NCI-H2029 (cell line): ENCODE measurements around the gene KRT27.
"Not testable (repeated sequence)": the region's sequence is repeated elsewhere in the genome, so short reads cannot be mapped to it uniquely, and the experiment has no call there.

Source experiments
- DNase-seq: peaks from one replicate; lab custom pipeline; 2025; lab: John Stamatoyannopoulos, UW

KRT27 gene

GRCh38 chr17:40782450-40782849 lies at the start of gene KRT27:
Gene KRT27, minus strand, starts transcription at chr17:40782550. Its CDS starts 57 bp downstream, at chr17:40782493.
- no peak for DNase-seq

- no peak for DNase-seq
Measured at GRCh38 chr17:40830085-40830776, 47.9 kb upstream of the KRT27 start.

DNA sequence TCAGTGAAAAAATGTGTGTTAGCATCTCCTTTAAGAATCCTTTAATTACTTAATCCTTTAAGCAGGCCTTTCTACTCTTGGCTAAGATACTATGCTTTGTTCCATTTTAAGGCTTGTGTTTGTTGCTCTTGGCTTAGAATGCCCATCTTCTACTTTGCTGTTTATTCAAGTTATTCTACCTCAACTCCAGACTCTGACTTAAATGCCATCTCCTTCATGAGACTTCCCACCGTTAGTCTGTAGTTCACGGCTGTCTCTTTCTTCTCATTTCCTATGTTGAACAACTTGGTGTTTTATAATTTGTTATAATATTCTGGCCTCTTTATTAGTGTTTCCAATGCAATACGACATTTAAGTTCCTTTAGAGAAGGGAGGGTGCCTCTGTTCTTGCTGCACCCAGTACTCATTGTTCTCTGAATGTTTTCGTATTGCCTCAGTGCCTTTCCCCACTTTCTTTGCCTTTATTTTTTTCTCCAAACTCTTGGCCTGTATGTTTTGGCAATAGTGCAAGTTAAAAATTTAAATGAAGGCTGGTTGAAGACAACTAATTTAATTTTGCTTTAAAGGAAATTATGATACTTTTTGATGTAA lies 46.2 kb upstream of the KRT27 start:
- no peak for DNase-seq

- DNase-seq, result no peak
Measured at GRCh38 chr17:40827746-40828453, 45.5 kb upstream of the KRT27 start.

GRCh38 chr17:40825599-40825998 lies 43.2 kb upstream of the KRT27 start:
- no peak for DNase-seq

- DNase-seq, result no peak
Measured at GRCh38 chr17:40824015-40824832, 41.9 kb upstream of the KRT27 start.

DNA sequence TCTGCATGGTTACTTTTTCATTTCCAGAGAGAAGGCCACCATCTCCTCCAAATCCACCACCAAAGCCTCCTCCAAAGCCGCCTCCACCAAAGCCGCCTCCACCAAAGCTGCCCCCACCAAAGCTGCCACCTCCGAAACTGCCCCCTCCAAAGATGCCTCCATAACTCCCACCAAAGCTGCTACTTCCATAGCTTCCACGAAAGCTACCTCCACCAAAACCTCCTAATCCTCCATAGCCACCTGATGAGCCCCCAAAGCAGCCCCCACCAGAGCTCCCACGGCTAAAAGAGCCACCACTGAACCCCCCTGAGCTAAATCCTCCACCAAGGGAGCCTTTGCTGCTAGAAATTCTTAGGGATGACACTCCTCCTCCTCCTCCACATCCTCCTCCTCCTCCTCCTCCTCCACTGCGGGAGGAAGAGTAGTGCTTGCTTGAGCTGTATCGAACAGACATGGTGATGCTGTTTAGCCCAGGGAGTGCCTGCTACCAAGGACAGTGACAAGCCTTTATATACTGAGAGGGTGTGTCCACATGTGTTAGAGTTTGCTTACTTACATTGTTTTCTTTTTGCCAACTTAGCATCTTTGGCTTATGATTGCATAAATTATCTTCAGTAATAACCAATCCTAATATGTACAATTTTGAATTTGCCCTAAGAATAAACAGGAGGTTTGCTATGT lies 39.9 kb upstream of the KRT27 start, which contains the start of gene KRT10:
KRT10 (minus strand) TSS at position 483 of the 681 bp plus-strand sequence; CDS start at position 454, 29 bp downstream.
- DNase-seq, result no peak

- no peak for DNase-seq
Measured at GRCh38 chr17:40821536-40821935, 39.2 kb upstream of the KRT27 start.

DNA sequence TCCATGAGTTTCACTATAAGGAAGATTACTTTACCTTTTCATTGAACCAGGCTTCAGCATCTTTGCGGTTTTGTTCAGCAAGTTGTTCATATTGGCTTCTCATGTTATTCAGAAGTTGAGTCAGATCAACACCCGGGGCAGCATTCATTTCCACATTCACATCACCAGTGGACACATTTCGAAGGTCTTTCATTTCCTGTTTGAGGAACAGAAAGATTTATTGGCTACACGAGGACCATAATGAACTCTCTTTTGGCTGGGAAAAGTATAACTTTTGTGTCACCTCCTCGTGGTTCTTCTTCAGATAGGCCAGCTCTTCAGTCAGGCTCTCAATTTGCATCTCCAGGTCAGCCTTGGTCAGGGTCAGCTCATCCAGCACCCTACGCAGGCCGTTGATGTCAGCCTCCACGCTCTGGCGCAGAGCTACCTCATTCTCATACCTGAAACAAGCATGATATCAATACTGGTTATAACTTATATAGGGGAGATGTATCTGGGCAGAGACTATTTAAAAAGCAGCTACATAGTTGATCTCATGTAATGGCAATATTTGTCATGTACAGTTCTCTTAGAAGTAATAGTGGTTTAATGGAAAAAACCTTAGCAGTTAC lies 38.0 kb upstream of the KRT27 start:
- no peak for DNase-seq

DNA sequence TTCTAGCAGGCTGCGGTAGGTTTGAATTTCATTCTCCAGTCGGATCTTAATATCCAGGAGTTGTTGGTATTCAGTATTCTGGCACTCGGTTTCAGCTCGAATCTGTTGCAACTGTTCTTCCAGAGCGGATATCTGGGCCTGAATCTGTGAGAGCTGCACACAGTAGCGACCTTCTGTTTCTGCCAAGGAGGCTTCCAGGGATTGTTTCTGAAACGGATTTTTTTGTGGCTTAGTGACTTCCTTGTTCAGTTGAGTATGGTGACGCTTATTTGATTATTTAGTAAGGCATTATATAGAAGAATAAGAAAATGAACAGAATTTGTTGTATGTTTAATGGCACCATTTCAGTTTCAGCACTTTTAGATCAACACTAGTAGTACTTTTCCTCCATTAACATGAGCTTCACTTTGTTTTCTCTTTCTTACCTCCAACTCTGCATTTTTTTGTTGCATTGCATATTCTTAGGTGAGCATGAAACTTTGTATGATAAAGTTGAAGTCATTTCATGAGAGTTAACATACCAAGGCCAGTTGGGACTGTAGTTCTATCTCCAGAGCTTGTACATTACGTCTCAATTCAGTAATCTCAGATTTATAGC lies 37.3 kb upstream of the KRT27 start:
- DNase-seq, result no peak

- peak; percentile 58 for DNase-seq
Measured at GRCh38 chr17:40818733-40819527, 36.6 kb upstream of the KRT27 start.

DNA sequence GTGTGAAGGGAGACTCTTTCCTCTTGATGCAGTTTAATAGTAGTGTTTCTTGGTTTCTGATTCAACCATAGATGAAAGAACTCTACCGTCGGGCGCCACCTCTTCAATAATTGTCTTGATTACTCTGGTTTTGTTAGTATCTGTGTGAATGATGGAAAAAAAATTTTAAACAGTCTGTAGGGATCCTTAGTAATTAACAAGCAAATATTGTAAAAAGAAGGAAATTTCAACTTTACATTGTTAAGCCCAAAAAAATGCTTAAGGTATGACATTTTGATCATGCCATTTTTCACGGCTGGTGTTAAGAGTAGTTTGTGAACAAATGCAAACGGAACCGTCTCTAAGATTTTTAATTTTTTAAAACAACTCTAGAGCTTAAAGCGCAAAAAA lies 36.0 kb upstream of the KRT27 start:
- DNase-seq, result no peak

- no peak for DNase-seq
Measured at GRCh38 chr17:40817103-40817682, 34.8 kb upstream of the KRT27 start.

DNA sequence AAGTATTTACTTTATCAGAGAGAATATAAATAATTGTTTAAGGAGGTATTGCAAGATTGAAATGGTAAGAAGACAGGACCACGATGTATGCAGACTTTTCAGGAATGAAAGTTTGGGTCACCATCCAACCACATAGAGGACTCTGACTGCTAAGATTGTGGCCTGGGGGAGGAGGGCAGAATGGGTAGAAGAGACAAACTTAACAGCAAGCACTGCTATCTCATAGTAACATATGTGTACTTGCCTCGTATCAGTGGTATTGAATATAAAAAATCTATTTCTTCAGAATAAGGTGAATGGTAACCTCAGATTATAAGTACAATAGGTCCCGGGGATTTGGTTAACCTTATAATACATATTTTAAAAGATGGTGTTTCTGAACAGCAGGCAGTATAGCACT lies 34.2 kb upstream of the KRT27 start:
- DNase-seq, result no peak

DNA sequence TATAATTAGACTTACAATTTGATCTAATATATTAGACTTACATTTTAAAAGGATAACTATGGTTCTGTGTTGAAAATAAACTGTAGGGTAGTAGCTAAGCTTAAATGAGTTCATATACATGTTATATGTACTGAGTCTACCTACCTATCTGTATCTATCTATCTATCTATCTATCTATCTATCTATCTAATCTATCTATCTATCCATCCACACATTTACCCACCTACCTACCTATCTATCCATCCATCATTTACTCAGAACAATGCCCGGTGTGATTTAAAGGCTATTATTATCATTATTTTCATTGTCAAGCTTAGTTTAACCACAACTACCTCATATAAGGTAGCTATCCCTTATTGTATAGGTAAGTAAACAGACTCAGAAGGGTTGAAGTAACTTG lies 33.0 kb upstream of the KRT27 start:
- DNase-seq, result no peak

- DNase-seq, result not testable (repeated sequence)
Measured at GRCh38 chr17:40814657-40815056, 32.3 kb upstream of the KRT27 start.

- DNase-seq, result no peak
Measured at GRCh38 chr17:40813804-40814203, 31.5 kb upstream of the KRT27 start.

DNA sequence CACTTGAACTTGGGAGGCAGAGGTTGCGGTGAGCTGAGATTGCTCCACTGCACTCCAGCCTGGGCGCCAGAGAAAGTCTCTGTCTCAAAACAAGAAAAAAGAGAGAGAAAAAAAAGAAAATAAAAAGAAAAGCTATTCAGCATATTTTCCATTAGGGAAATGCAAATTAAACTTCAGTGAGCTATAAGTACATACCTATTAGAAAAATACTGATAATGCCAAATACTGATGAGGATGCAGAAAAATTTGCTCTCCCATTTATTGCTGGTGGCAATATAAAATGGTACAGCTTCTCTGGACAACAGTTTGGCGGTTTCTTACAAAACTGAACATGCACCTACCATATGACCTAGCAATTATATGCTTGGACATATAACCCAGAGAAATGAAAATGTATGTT lies 30.3 kb upstream of the KRT27 start:
- DNase-seq, result no peak

DNA sequence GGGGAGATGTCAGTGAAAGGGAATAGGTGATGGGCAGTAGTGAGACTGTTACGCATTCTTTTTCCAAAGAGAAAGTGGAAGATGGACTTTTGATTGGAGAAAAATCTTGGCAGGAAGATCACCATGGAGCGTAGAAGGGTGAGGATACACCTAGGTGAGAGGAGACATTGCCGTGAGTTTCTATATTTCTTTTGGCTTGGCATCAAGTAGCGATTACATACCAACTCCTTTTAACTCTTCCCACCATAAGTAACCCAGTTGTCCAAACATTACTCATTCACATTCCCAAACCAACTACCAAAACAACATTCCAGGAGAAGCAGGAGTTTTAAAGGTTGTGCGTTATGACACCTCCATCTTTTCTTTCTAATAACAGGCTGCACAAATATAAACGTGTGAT lies 28.1 kb upstream of the KRT27 start:
- DNase-seq, result no peak
